ENCODE results near the gene IZUMO4. TPM values are rescaled to one million over a fixed set of nuclear protein-coding genes. Genes with fewer than 3 reads are reported as not detected.

Gene IZUMO4
- total and polyA plus RNA-seq, 10 of the 15 experiments (the other 5 are each of a cell fraction or from before 2014, with no cell fraction given): 0.53 to 27.1 (median 7.5) TPM

GRCh38 chr19:2119921-2120785 is 23.4 kb downstream of the IZUMO4 start:
- H3K4me3 ChIP-seq: no peak overlapping the region
- ChIA-PET SMC1A (ENCODE audit: uncharacterized antibody, unreplicated experiment) (no interaction called here), CTCF (no interaction called here), RAD21 (ENCODE audit: unreplicated experiment) (no interaction called here), POLR2A (no interaction called here)
- ATAC-seq (no peak), DNase-seq (ENCODE audit: low read depth, low spot score) (no peak), FAIRE-seq (no peak)
- H2AFZ ChIP-seq (ENCODE audit: control insufficient read depth, low read depth, low read length): no peak overlapping the region
- H3K79me2 ChIP-seq (ENCODE audit: control insufficient read depth, insufficient read depth, low read length): no peaks in the 10 kb centered on the region
- BruUV-seq (replicated peaks): no TSS peak
- no peak overlapping the region for H3K27ac ChIP-seq (ENCODE audit: control insufficient read depth, insufficient read depth)
- in situ Hi-C loops (cut with MboI): no loop called here
- peaks cover 4 to 60% of the 10 kb centered on the region in 2 experiments; a peak in 3 of 4 replicates for H3K36me3 ChIP-seq (ENCODE audit: control insufficient read depth in 2 of 2, insufficient read depth in 2 of 2, low read length in 1 of 2)
- WGBS (ENCODE audit: insufficient coverage, insufficient replicate concordance, low lambda C conversion rate, missing lambda C conversion rate): 97% methylated on average over 29 of the region's 31 CpGs
- no peak overlapping the region for H3K4me2 ChIP-seq (ENCODE audit: control insufficient read depth, insufficient read depth)
- no peaks in the 10 kb centered on the region for H3K27me3 ChIP-seq (replicated peaks in 1 of 2; ENCODE audit: control insufficient read depth in 2 of 2, insufficient read depth in 2 of 2, low read length in 1 of 2)
- H3K9ac ChIP-seq (ENCODE audit: control insufficient read depth, insufficient read depth, low read length): no peak overlapping the region
- no peaks in the 10 kb centered on the region for H3K4me1 ChIP-seq (ENCODE audit: control insufficient read depth, insufficient read depth, low read length)
- no peaks in the 10 kb centered on the region for H4K20me1 ChIP-seq (ENCODE audit: control insufficient read depth, insufficient read depth)
- intact Hi-C loops (cut with micrococcal nuclease; ENCODE audit: unreplicated experiment): no loop called here
- no peaks in the 10 kb centered on the region for H3K9me3 ChIP-seq (replicated peaks; ENCODE audit: control insufficient read depth, insufficient read depth, low read length)
- no peak for TF ChIP-seq ATF7 (IDR thresholded peaks at IDR 0.05; ENCODE audit: low read depth)
- no peak for TF ChIP-seq NKRF (conservative IDR thresholded peaks at IDR 0.05)
- no peak for TF ChIP-seq MYB (IDR thresholded peaks at IDR 0.05; ENCODE audit: borderline replicate concordance, low read depth, low read length)
- TF ChIP-seq IKZF1 (conservative IDR thresholded peaks at IDR 0.05): no peak
- no peak for TF ChIP-seq ATF2 (IDR thresholded peaks at IDR 0.05; ENCODE audit: low read length)
- TF ChIP-seq MAX (IDR thresholded peaks at IDR 0.05; ENCODE audit: low read depth, low read length): no peak
- no peak for TF ChIP-seq ZNF24 (IDR thresholded peaks at IDR 0.05)
- TF ChIP-seq CEBPB (IDR thresholded peaks at IDR 0.05; ENCODE audit: borderline replicate concordance in 1 of 2, low read depth in 2 of 2, low read length in 2 of 2): no peak
- no peak for TF ChIP-seq SIX5 (IDR thresholded peaks at IDR 0.05; ENCODE audit: low read depth, low read length, severe bottlenecking)
- TF ChIP-seq HDGF (IDR thresholded peaks at IDR 0.05): no peak
- no peak for TF ChIP-seq CUX1 (IDR thresholded peaks at IDR 0.05; ENCODE audit: insufficient replicate concordance, low read depth, low read length)
- no peak for TF ChIP-seq HCFC1 (IDR thresholded peaks at IDR 0.05; ENCODE audit: low read length)

Data from GM12878 (cell line).